K562 (cell line): ENCODE data around the gene GHRL. TPM values are rescaled to one million over a fixed set of nuclear protein-coding genes. Genes with fewer than 3 reads are reported as not detected.
A peak's percentile ranks its signal among the peaks of the same experiment; 100 is the strongest.

ENCODE experiments used
- ATF3 ChIP-seq, 2 experiments: fragments of 450-650 bp in 1 of 2; sonication (generic) in 1 of 2; formaldehyde crosslinking in 1 of 2; IDR thresholded peaks in 1 of 2; conservative IDR thresholded peaks in 1 of 2; 2 replicates each; pipeline versions ENCODE4 v1.6.1 to v1.8.1; 2016 to 2023; ENCODE audit warnings: mild to moderate bottlenecking in 2 of 2, moderate library complexity in 2 of 2, inconsistent platforms in 1 of 2, missing genetic modification reagents in 1 of 2
- BHLHE40 ChIP-seq: IDR thresholded peaks from 2 replicates; pipeline ENCODE4 v1.6.1; 2011; ENCODE audit warnings: low read length, improper control_type of control experiment
- CBFA2T2 ChIP-seq: fragments of 450-650 bp; conservative IDR thresholded peaks from 2 replicates; pipeline ENCODE4 v1.6.1; 2017; ENCODE audit warnings: mild to moderate bottlenecking
- CCNT2 ChIP-seq: IDR thresholded peaks from 2 replicates; pipeline ENCODE4 v1.6.1; 2011; ENCODE audit warnings: borderline replicate concordance, low read depth, mild to moderate bottlenecking, moderate library complexity, mixed read lengths, low read length; ENCODE audit not compliant: insufficient read length; ENCODE audit errors: extremely low read depth
- CXXC5 ChIP-seq: fragments of 250-450 bp; sonication (Bioruptor Pico); IDR thresholded peaks from 2 replicates; pipeline ENCODE4 v1.8.0; 2022; ENCODE audit warnings: inconsistent platforms, mild to moderate bottlenecking, moderate library complexity
- E2F5 ChIP-seq: sonication (generic); formaldehyde crosslinking; IDR thresholded peaks from 2 replicates; pipeline ENCODE4 v1.8.0; 2022; ENCODE audit warnings: mild to moderate bottlenecking, missing genetic modification reagents
- ELF1 ChIP-seq: fragments of 200-800 bp; sonication (Bioruptor generic); IDR thresholded peaks from 2 replicates; pipeline ENCODE4 v1.6.1; 2016; ENCODE audit warnings: missing genetic modification characterization, missing compliant biosample characterization
- ERF ChIP-seq: fragments of 450-650 bp; formaldehyde crosslinking; IDR thresholded peaks from 2 replicates; pipeline ENCODE4 v1.4.0; 2020; ENCODE audit warnings: mild to moderate bottlenecking, mixed read lengths
- HDAC2 ChIP-seq: fragments of 450-650 bp; IDR thresholded peaks from 2 replicates; pipeline ENCODE4 v1.6.1; 2016; ENCODE audit warnings: mild to moderate bottlenecking
- JUND ChIP-seq, 2 experiments: IDR thresholded peaks; 2 replicates in 1 of 2; 3 replicates in 1 of 2; pipeline ENCODE4 v1.6.1; 2011; ENCODE audit warnings: borderline replicate concordance in 2 of 2, low read depth in 2 of 2, low read length in 2 of 2, improper control_type of control experiment in 1 of 2, missing biosample characterization in 1 of 2, missing genetic modification characterization in 1 of 2, missing genetic modification reagents in 1 of 2
- KDM4B ChIP-seq, 2 experiments: fragments of 450-650 bp in 1 of 2; sonication (generic) in 1 of 2; IDR thresholded peaks; 2 replicates each; pipeline ENCODE4 v1.6.1; 2016 to 2017; ENCODE audit warnings: borderline replicate concordance in 2 of 2, antibody characterized with exemption in 1 of 2, low read depth in 1 of 2, mild to moderate bottlenecking in 1 of 2
- MBD2 ChIP-seq: sonication (generic); IDR thresholded peaks from 2 replicates; pipeline ENCODE4 v1.6.1; 2016; ENCODE audit warnings: low read depth, borderline replicate concordance
- MEF2A ChIP-seq: IDR thresholded peaks from 2 replicates; pipeline ENCODE4 v1.6.1; 2011; ENCODE audit warnings: low read depth, mild to moderate bottlenecking, low read length, moderate library complexity; ENCODE audit not compliant: control insufficient read depth
- MEIS2 ChIP-seq: fragments of 450-650 bp; IDR thresholded peaks from 2 replicates; pipeline ENCODE4 v1.6.1; 2014; ENCODE audit warnings: mild to moderate bottlenecking; ENCODE audit not compliant: partially characterized antibody
- NR0B1 ChIP-seq: fragments of 450-650 bp; IDR thresholded peaks from one replicate; pipeline ENCODE4 v1.6.1; 2018; ENCODE audit warnings: mild to moderate bottlenecking, moderate library complexity; ENCODE audit not compliant: partially characterized antibody
- PKNOX1 ChIP-seq: fragments of 450-650 bp; IDR thresholded peaks from 2 replicates; pipeline ENCODE4 v1.6.1; 2016
- RCOR1 ChIP-seq, 2 experiments: IDR thresholded peaks; 2 replicates each; pipeline ENCODE4 v1.6.1; 2012; ENCODE audit warnings: low read depth in 2 of 2, low read length in 2 of 2, borderline replicate concordance in 1 of 2, improper control_type of control experiment in 1 of 2
- SAFB ChIP-seq: fragments of 200-400 bp; formaldehyde crosslinking; IDR thresholded peaks from 2 replicates; pipeline ENCODE4 v1.6.1; 2017; ENCODE audit warnings: low read depth, low read length, borderline replicate concordance
- SOX6 ChIP-seq: fragments of 450-650 bp; IDR thresholded peaks from 2 replicates; pipeline ENCODE4 v1.6.1; 2014; ENCODE audit warnings: mild to moderate bottlenecking
- TCF3 ChIP-seq: sonication (generic); formaldehyde crosslinking; IDR thresholded peaks from 2 replicates; pipeline ENCODE4 v1.4.0; 2020; ENCODE audit warnings: mild to moderate bottlenecking, missing genetic modification reagents
- ZNF445 ChIP-seq: fragments of 250-450 bp; sonication (Bioruptor Pico); IDR thresholded peaks from 2 replicates; pipeline ENCODE4 v1.4.0; 2020; ENCODE audit warnings: low read depth, mild to moderate bottlenecking, moderate library complexity
- polyA plus RNA-seq, 8 experiments: library from polyadenylated mRNA; depleted of rRNA in 4 of 8; stranded (reverse) in 5 of 8; unstranded in 3 of 8; fragments of >200 nt; fragmentation: Nextera tagmentation in 2 of 8; fragmentation: Illumina TruSeq in 1 of 8; extraction: Ambion mirVana in 2 of 8; extraction: Trizol in 1 of 8; gene quantifications; 2 replicates each; pipeline versions ENCODE4 v1.2.1 to v1.2.3, GENCODE V29; 2011 to 2014; ENCODE audit warnings: inconsistent platforms in 1 of 8, missing spikeins in 1 of 8
- total RNA-seq, 7 experiments: library from RNA; depleted of rRNA in 6 of 7; stranded (reverse); fragments of >200 nt in 6 of 7; fragmentation: Illumina TruSeq in 2 of 7; extraction: Trizol in 2 of 7; gene quantifications; 2 replicates each; pipeline versions ENCODE4 v1.2.1 to v1.2.3, GENCODE V29; 2011 to 2021; ENCODE audit warnings: low replicate concordance in 1 of 7

The GHRL gene
- total and polyA plus RNA-seq, 9 of the 15 experiments (the other 6 are each of a cell fraction or from before 2014, with no cell fraction given), result 0.08 to 0.29 (median 0.15) TPM; not detected in 5

- no peak for TF ChIP-seq E2F5 (CRISPR knock-in tag)
- TF ChIP-seq SAFB, result no peak
- TF ChIP-seq CXXC5 (CRISPR knock-in tag), result 0 out of 2 replicates have a peak, but pooled peaks have one; percentile 27
- TF ChIP-seq MBD2, result peak; percentile 50; the same call in 1 of the 2 replicates
- peak; percentile 64; the same call in 1 of the 2 replicates for TF ChIP-seq ELF1 (tag)
- peak; percentile 70 for TF ChIP-seq ATF3 (IDR thresholded peaks at IDR 0.05)
- TF ChIP-seq ATF3 (CRISPR knock-in tag; conservative IDR thresholded peaks at IDR 0.05), result no peak
- 0 out of 4 replicates have a peak, but pooled peaks of 1 of the 2 experiments have one; percentile 19 for TF ChIP-seq KDM4B (IDR thresholded peaks at IDR 0.05; ENCODE audit: borderline replicate concordance in 2 of 2, low read depth in 1 of 2)
- TF ChIP-seq BHLHE40, result no peak
- TF ChIP-seq CCNT2, result peak; percentile 30
- no peak for TF ChIP-seq NR0B1
- TF ChIP-seq ERF (CRISPR knock-in tag), result no peak
- peak; percentile 58 for TF ChIP-seq TCF3 (CRISPR knock-in tag)
- TF ChIP-seq MEIS2, result peak; percentile 32
- peak; percentile 85 for TF ChIP-seq PKNOX1
- 0 out of 2 replicates have a peak, but pooled peaks have one; percentile 33 for TF ChIP-seq HDAC2
- no peak for TF ChIP-seq JUND (IDR thresholded peaks at IDR 0.05; ENCODE audit: borderline replicate concordance, low read depth, low read length)
- peak; percentile 54; the same call in 1 of the 3 replicates for TF ChIP-seq JUND (tag; IDR thresholded peaks at IDR 0.05; ENCODE audit: borderline replicate concordance, low read depth, low read length)
- TF ChIP-seq RCOR1 (IDR thresholded peaks at IDR 0.05; ENCODE audit: borderline replicate concordance in 1 of 2, low read depth in 2 of 2, low read length in 2 of 2), result peak in 1 of 2 experiments; percentile 24; a peak in 1 of 4 replicates
- peak; percentile 30; the same call in 1 of the 2 replicates for TF ChIP-seq CBFA2T2
- peak; percentile 44; the same call in 1 of the 2 replicates for TF ChIP-seq SOX6
- TF ChIP-seq MEF2A, result no peak
- TF ChIP-seq ZNF445 (CRISPR knock-in tag), result no peak
Measured at GRCh38 chr3:10292505-10293419, at the start of gene GHRL (continued).
